Measurements from ENCODE around the gene EI24. TPM values are rescaled to one million over a fixed set of nuclear protein-coding genes. Genes with fewer than 3 reads are reported as not detected.
"Not testable (repeated sequence)": the region's sequence is repeated elsewhere in the genome, so short reads cannot be mapped to it uniquely, and the experiment has no call there.

Gene EI24
- total RNA-seq, 1 donor from 2014 or later, result 70.7 TPM

DNA sequence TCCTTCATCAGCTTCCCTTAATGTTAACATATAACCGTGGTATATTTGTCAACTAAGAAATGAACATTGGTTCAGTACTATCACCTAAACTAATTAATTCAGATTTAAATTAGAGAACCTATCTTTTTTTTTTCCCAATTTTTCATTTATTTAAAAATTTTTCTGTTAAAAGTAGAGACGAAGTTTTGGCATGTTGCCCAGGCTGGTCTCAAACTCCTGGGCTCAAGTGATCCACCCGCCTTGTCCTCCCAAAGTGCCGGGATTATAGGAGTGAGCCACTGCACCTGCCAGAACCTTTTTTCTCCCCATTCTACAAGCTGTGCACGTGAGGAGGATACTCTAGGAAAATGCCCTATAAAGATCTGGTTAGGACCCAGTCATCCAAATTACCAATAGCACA, 3.6 kb downstream of the EI24 start:
- H3K27ac ChIP-seq, result no peak overlapping the region
- H3K9me3 ChIP-seq, result no peaks in the 10 kb centered on the region
- peaks cover 28% of the 10 kb centered on the region for H3K4me1 ChIP-seq
- H3K27me3 ChIP-seq, result no peaks in the 10 kb centered on the region
- H3K36me3 ChIP-seq, result peaks cover 0 to 50% of the 10 kb centered on the region in 2 donors
- DNase-seq (ENCODE audit: extremely low spot score in 2 of 2), result no peak
- TF ChIP-seq, protein P1, sequence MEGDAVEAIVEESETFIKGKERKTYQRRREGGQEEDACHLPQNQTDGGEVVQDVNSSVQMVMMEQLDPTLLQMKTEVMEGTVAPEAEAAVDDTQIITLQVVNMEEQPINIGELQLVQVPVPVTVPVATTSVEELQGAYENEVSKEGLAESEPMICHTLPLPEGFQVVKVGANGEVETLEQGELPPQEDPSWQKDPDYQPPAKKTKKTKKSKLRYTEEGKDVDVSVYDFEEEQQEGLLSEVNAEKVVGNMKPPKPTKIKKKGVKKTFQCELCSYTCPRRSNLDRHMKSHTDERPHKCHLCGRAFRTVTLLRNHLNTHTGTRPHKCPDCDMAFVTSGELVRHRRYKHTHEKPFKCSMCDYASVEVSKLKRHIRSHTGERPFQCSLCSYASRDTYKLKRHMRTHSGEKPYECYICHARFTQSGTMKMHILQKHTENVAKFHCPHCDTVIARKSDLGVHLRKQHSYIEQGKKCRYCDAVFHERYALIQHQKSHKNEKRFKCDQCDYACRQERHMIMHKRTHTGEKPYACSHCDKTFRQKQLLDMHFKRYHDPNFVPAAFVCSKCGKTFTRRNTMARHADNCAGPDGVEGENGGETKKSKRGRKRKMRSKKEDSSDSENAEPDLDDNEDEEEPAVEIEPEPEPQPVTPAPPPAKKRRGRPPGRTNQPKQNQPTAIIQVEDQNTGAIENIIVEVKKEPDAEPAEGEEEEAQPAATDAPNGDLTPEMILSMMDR (IDR thresholded peaks at IDR 0.05), result no peak
- TF ChIP-seq POLR2AphosphoS5 (IDR thresholded peaks at IDR 0.05; ENCODE audit: insufficient read depth in 1 of 2, low read depth in 1 of 2) (no peak), POLR2A (IDR thresholded peaks at IDR 0.05) (no peak)
- intact Hi-C loops (cut with DNase I), result no loop called here
- no peak overlapping the region for H3K4me3 ChIP-seq

DNA sequence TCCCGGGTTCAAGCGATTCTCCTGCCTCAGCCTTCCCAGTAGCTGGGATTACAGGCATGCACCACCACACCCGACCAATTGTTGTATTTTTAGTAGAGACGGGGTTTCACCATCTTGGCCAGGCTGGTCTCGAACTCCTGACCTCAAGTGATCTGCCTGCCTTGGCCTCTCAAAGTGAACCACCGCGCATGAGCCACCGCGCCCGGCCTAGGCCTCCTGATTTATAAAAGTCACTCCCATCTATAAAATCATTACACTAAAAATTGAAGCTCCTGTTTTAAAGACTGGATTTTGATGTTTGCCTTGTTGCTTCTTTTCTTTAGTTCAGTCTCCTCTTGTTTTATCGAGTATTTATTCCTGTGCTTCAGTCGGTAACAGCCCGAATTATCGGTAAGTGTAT, 7.9 kb downstream of the EI24 start:
- peaks cover 0 to 90% of the 10 kb centered on the region in 2 donors for H3K36me3 ChIP-seq
- intact Hi-C loops (cut with DNase I); H3K4me3 ChIP-seq; H3K27ac ChIP-seq; H3K27me3 ChIP-seq; H3K9me3 ChIP-seq; DNase-seq (ENCODE audit: extremely low spot score in 2 of 2); H3K4me1 ChIP-seq: not testable (repeated sequence)

- peaks cover 0 to 95% of the 10 kb centered on the region in 2 donors for H3K36me3 ChIP-seq
- no peak overlapping the region for H3K4me3 ChIP-seq
- H3K4me1 ChIP-seq, result no peaks in the 10 kb centered on the region
- no peak overlapping the region for H3K27ac ChIP-seq
- TF ChIP-seq POLR2AphosphoS5 (IDR thresholded peaks at IDR 0.05; ENCODE audit: insufficient read depth in 1 of 2, low read depth in 1 of 2) (no peak), POLR2A (IDR thresholded peaks at IDR 0.05) (no peak)
- TF ChIP-seq, protein P1 (IDR thresholded peaks at IDR 0.05), result no peak
- DNase-seq (ENCODE audit: extremely low spot score in 2 of 2), result no peak
- no peaks in the 10 kb centered on the region for H3K27me3 ChIP-seq
- H3K9me3 ChIP-seq, result no peaks in the 10 kb centered on the region
- intact Hi-C loops (cut with DNase I), result no loop called here
These were observed 9.5 kb downstream of the EI24 start for GRCh38 chr11:125578783-125579182.

- Histone ChIP-seq H3K27ac (no peak overlapping the region), H3K4me1 (no peaks in the 10 kb centered on the region), H3K4me3 (no peak overlapping the region), H3K36me3 (peaks cover 0 to 93% of the 10 kb centered on the region in 2 donors), H3K27me3 (no peaks in the 10 kb centered on the region), H3K9me3 (no peaks in the 10 kb centered on the region)
- TF ChIP-seq POLR2AphosphoS5 (IDR thresholded peaks at IDR 0.05; ENCODE audit: insufficient read depth in 1 of 2, low read depth in 1 of 2) (no peak), POLR2A (IDR thresholded peaks at IDR 0.05) (no peak)
- TF ChIP-seq, protein P1 (IDR thresholded peaks at IDR 0.05), result no peak
- intact Hi-C loops (cut with DNase I), result no loop called here
- DNase-seq (ENCODE audit: extremely low spot score in 2 of 2), result no peak
These were observed 10.5 kb downstream of the EI24 start for GRCh38 chr11:125579811-125580210.

DNA sequence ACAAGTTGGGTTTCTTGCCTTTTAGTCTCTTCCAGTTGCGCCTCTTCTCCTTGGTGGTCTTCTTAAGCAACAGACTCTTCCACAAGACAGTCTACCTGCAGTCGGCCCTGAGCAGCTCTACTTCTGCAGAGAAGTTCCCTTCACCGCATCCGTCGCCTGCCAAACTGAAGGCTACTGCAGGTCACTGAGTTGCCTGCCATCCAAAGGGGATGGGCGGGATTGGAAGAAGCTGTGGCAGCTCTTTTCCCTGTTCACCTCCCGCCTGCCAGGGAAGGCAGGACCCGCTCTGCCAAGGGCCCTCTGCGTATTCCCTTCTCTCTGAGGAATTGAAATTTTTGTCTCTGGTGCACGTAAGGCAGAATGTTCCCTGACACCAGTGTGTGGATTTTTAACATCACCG, 14.2 kb downstream of the EI24 start:
- no peaks in the 10 kb centered on the region for H3K9me3 ChIP-seq
- peaks cover 0 to 60% of the 10 kb centered on the region in 2 donors for H3K36me3 ChIP-seq
- H3K4me3 ChIP-seq, result no peak overlapping the region
- no peaks in the 10 kb centered on the region for H3K4me1 ChIP-seq
- H3K27me3 ChIP-seq, result no peaks in the 10 kb centered on the region
- no peak overlapping the region for H3K27ac ChIP-seq
- intact Hi-C loops (cut with DNase I), result no loop called here
- TF ChIP-seq, protein P1 (IDR thresholded peaks at IDR 0.05), result no peak
- no peak for TF ChIP-seq POLR2AphosphoS5 (IDR thresholded peaks at IDR 0.05; ENCODE audit: insufficient read depth in 1 of 2, low read depth in 1 of 2)
- no peak for TF ChIP-seq POLR2A (IDR thresholded peaks at IDR 0.05)
- DNase-seq (ENCODE audit: extremely low spot score in 2 of 2), result no peak

- no peaks in the 10 kb centered on the region for H3K27me3 ChIP-seq
- no peaks in the 10 kb centered on the region for H3K9me3 ChIP-seq
- H3K4me3 ChIP-seq, result no peak overlapping the region
- no peak overlapping the region for H3K27ac ChIP-seq
- TF ChIP-seq, protein P1 (IDR thresholded peaks at IDR 0.05), result no peak
- no peak for TF ChIP-seq POLR2AphosphoS5 (IDR thresholded peaks at IDR 0.05; ENCODE audit: insufficient read depth in 1 of 2, low read depth in 1 of 2)
- TF ChIP-seq POLR2A (IDR thresholded peaks at IDR 0.05), result no peak
- intact Hi-C loops (cut with DNase I), result no loop called here
- DNase-seq (ENCODE audit: extremely low spot score in 2 of 2), result no peak
- H3K36me3 ChIP-seq, result peaks cover 0 to 40% of the 10 kb centered on the region in 2 donors
- H3K4me1 ChIP-seq, result no peaks in the 10 kb centered on the region
These were observed 16.2 kb downstream of the EI24 start for GRCh38 chr11:125585487-125585886.
